H9 (cell line): ENCODE measurements around the gene PLPP7. TPM values are rescaled to one million over a fixed set of nuclear protein-coding genes. Genes with fewer than 3 reads are reported as not detected.

Experiments used
- DNase-seq: peaks from one replicate; pipeline ENCODE4 v3.0.0-alpha.2; 2017
- H2AFZ ChIP-seq: one replicate; pipeline ENCODE4 v1.6.1; 2013; ENCODE audit warnings: mild to moderate bottlenecking, low read length, control low read depth, moderate library complexity
- H2AK5ac ChIP-seq: 2 replicates; pipeline ENCODE4 v1.6.1; 2013; ENCODE audit warnings: low read length, control low read depth, mixed read lengths; ENCODE audit not compliant: insufficient read length
- H2BK120ac ChIP-seq: one replicate; pipeline ENCODE4 v1.6.1; 2013; ENCODE audit warnings: low read depth, mild to moderate bottlenecking, low read length, control low read depth, inconsistent platforms; ENCODE audit not compliant: poor library complexity, severe bottlenecking
- H2BK12ac ChIP-seq: 2 replicates; pipeline ENCODE4 v1.6.1; 2013; ENCODE audit warnings: low read length, control low read depth, mixed read lengths, low read depth; ENCODE audit not compliant: insufficient read length
- H2BK15ac ChIP-seq: 2 replicates; pipeline ENCODE4 v1.6.1; 2013; ENCODE audit warnings: low read depth, low read length, control low read depth
- H2BK20ac ChIP-seq: one replicate; pipeline ENCODE4 v1.6.1; 2013; ENCODE audit warnings: low read depth, mild to moderate bottlenecking, low read length, control low read depth, inconsistent platforms; ENCODE audit not compliant: poor library complexity, severe bottlenecking
- H2BK5ac ChIP-seq: 2 replicates; pipeline ENCODE4 v1.6.1; 2013; ENCODE audit warnings: low read length, control low read depth, mixed read lengths; ENCODE audit not compliant: insufficient read length
- H3K14ac ChIP-seq: 2 replicates; pipeline ENCODE4 v1.6.1; 2013; ENCODE audit warnings: low read length, control low read depth; ENCODE audit not compliant: insufficient read depth
- H3K18ac ChIP-seq: 2 replicates; pipeline ENCODE4 v1.6.1; 2013; ENCODE audit warnings: low read depth, mild to moderate bottlenecking, mixed read lengths, low read length, control low read depth; ENCODE audit not compliant: insufficient read length
- H3K23ac ChIP-seq: 2 replicates; pipeline ENCODE4 v1.6.1; 2013; ENCODE audit warnings: low read length, control low read depth, mixed read lengths, low read depth; ENCODE audit not compliant: insufficient read length
- H3K23me2 ChIP-seq: 2 replicates; pipeline ENCODE4 v1.6.1; 2013; ENCODE audit warnings: low read depth, mild to moderate bottlenecking, mixed read lengths, low read length, control low read depth; ENCODE audit not compliant: insufficient read length, poor library complexity, severe bottlenecking
- H3K27ac ChIP-seq: 2 replicates; pipeline ENCODE4 v1.5.1; 2013; ENCODE audit warnings: low read length, control low read depth, mixed read lengths, low read depth; ENCODE audit not compliant: insufficient read length
- H3K27me3 ChIP-seq: 2 replicates; pipeline ENCODE4 v1.6.1; 2013; ENCODE audit warnings: low read length, control low read depth, inconsistent platforms; ENCODE audit not compliant: insufficient read depth
- H3K4ac ChIP-seq: 2 replicates; pipeline ENCODE4 v1.6.1; 2013; ENCODE audit warnings: low read depth, mild to moderate bottlenecking, control low read depth, inconsistent platforms, low read length, moderate library complexity
- H3K4me1 ChIP-seq: 2 replicates; pipeline ENCODE4 v1.6.1; 2013; ENCODE audit warnings: low read length, control low read depth, inconsistent platforms; ENCODE audit not compliant: insufficient read depth
- H3K4me2 ChIP-seq: 2 replicates; pipeline ENCODE4 v1.6.1; 2013; ENCODE audit warnings: low read length, control low read depth, mixed read lengths; ENCODE audit not compliant: insufficient read length, insufficient read depth
- H3K56ac ChIP-seq: 2 replicates; pipeline ENCODE4 v1.6.1; 2013; ENCODE audit warnings: low read depth, mild to moderate bottlenecking, mixed read lengths, low read length, control low read depth; ENCODE audit not compliant: insufficient read length
- H3K79me1 ChIP-seq: 2 replicates; pipeline ENCODE4 v1.6.1; 2013; ENCODE audit warnings: low read depth, mild to moderate bottlenecking, moderate library complexity, low read length, control low read depth, inconsistent platforms; ENCODE audit not compliant: insufficient read depth, poor library complexity, severe bottlenecking
- H3K79me2 ChIP-seq: 2 replicates; pipeline ENCODE4 v1.6.1; 2013; ENCODE audit warnings: low read length, control low read depth, inconsistent platforms; ENCODE audit not compliant: insufficient read depth
- H3K9ac ChIP-seq: 2 replicates; pipeline ENCODE4 v1.6.1; 2013; ENCODE audit warnings: low read length, control low read depth, mixed read lengths; ENCODE audit not compliant: insufficient read length; ENCODE audit errors: extremely low read depth
- H3K9me3 ChIP-seq: one replicate; pipeline ENCODE4 v1.6.1; 2013; ENCODE audit warnings: low read depth, low read length, inconsistent platforms; ENCODE audit not compliant: control insufficient read depth
- H3T11ph ChIP-seq: one replicate; pipeline ENCODE4 v1.6.1; 2013; ENCODE audit warnings: mild to moderate bottlenecking, low read length, control low read depth, inconsistent platforms
- H4K20me1 ChIP-seq: one replicate; pipeline ENCODE4 v1.6.1; 2013; ENCODE audit not compliant: control insufficient read depth, insufficient read length, insufficient read depth
- H4K5ac ChIP-seq: 2 replicates; pipeline ENCODE4 v1.6.1; 2013; ENCODE audit warnings: low read depth, mild to moderate bottlenecking, mixed read lengths, low read length, control low read depth; ENCODE audit not compliant: insufficient read length
- H4K8ac ChIP-seq: replicated peaks from 2 replicates; pipeline ENCODE4 v1.6.1; 2013; ENCODE audit warnings: low read length, control low read depth, mixed read lengths, low read depth; ENCODE audit not compliant: insufficient read length
- H4K91ac ChIP-seq: 2 replicates; pipeline ENCODE4 v1.6.1; 2013; ENCODE audit warnings: low read depth, mild to moderate bottlenecking, moderate library complexity, mixed read lengths, low read length, control low read depth; ENCODE audit not compliant: insufficient read length
- H3K27ac Mint-ChIP-seq, 3 experiments: 2 replicates in 2 of 3; 3 replicates in 1 of 3; pipeline ENCODE4 v1.8.0; 2020 to 2021; ENCODE audit warnings: mixed read lengths in 3 of 3, mild to moderate bottlenecking in 1 of 3, moderate library complexity in 1 of 3
- H3K27me3 Mint-ChIP-seq: 2 replicates; pipeline ENCODE4 v1.8.0; 2021; ENCODE audit warnings: low read depth, mild to moderate bottlenecking, moderate library complexity, mixed read lengths
- H3K36me3 Mint-ChIP-seq, 3 experiments: 2 replicates in 2 of 3; 3 replicates in 1 of 3; pipeline ENCODE4 v1.8.0; 2020 to 2021; ENCODE audit warnings: low read depth in 3 of 3, mixed read lengths in 3 of 3; ENCODE audit not compliant: insufficient read depth in 1 of 3
- H3K4me1 Mint-ChIP-seq, 2 experiments: 2 replicates each; pipeline ENCODE4 v1.8.0; 2020; ENCODE audit warnings: mixed read lengths in 2 of 2
- H3K4me3 Mint-ChIP-seq, 2 experiments: 2 replicates in 1 of 2; 3 replicates in 1 of 2; pipeline ENCODE4 v1.8.0; 2020 to 2021; ENCODE audit warnings: mild to moderate bottlenecking in 2 of 2, mixed read lengths in 2 of 2, moderate library complexity in 1 of 2
- H3K9me3 Mint-ChIP-seq, 2 experiments: 2 replicates in 1 of 2; 3 replicates in 1 of 2; pipeline ENCODE4 v1.8.0; 2020; ENCODE audit warnings: mild to moderate bottlenecking in 2 of 2, mixed read lengths in 2 of 2, moderate library complexity in 1 of 2
- CTCF ChIP-seq: fragments of 200-600 bp; sonication (generic); conservative IDR thresholded peaks from 3 replicates; pipeline ENCODE4 v1.8.0; 2021; ENCODE audit warnings: antibody characterized with exemption, mild to moderate bottlenecking
- total RNA-seq: library from RNA; stranded (reverse); gene quantifications from 2 replicates; pipeline ENCODE4 v1.2.1, GENCODE V29; 2021

Gene PLPP7
- total RNA-seq, 1 experiment from 2014 or later = 1.9 TPM

DNA sequence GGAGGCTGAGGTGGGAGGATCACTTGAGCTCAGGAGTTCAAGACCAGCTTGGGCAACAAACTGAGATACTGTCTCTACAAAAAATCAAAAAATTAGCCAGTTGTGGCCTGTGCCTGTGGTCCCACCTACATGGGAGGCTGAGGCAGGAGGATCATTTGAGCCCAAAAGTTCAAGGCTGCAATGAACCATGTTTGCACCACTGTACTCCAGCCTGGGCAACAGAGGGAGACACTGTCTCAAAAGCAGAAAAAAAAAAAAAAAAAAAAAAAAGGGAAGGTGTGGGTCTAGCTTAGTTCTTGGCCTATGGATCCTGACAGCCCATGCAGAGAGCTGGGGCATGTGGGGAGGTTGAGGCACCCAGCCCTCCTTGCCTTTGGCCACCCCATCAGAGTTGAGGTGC, 10.9 kb downstream of the PLPP7 start:
- H3K79me1 ChIP-seq = no peaks in the 10 kb centered on the region
- H3T11ph ChIP-seq = no peak overlapping the region
- H3K27ac ChIP-seq = no peak overlapping the region
- H2BK12ac ChIP-seq = no peak overlapping the region
- H3K4me1 Mint-ChIP-seq = peaks cover 10 to 22% of the 10 kb centered on the region in 2 experiments; a peak in 3 of 4 replicates
- H2BK120ac ChIP-seq = no peak overlapping the region
- H3K79me2 ChIP-seq = no peaks in the 10 kb centered on the region
- no peak overlapping the region for H2BK20ac ChIP-seq
- H4K8ac ChIP-seq = no peak overlapping the region
- H3K56ac ChIP-seq = no peak overlapping the region
- H2AK5ac ChIP-seq = no peak overlapping the region
- H3K4me3 Mint-ChIP-seq = no peak overlapping the region
- H4K5ac ChIP-seq = no peak overlapping the region
- no peak overlapping the region for H3K27ac Mint-ChIP-seq
- no peak overlapping the region for H3K14ac ChIP-seq
- no peaks in the 10 kb centered on the region for H3K9me3 Mint-ChIP-seq
- no peak overlapping the region for H2BK5ac ChIP-seq
- H3K36me3 Mint-ChIP-seq = no peaks in the 10 kb centered on the region
- H3K27me3 Mint-ChIP-seq = no peaks in the 10 kb centered on the region
- no peaks in the 10 kb centered on the region for H3K23me2 ChIP-seq
- no peak overlapping the region for H3K9ac ChIP-seq
- H4K91ac ChIP-seq = no peak overlapping the region
- no peak overlapping the region for H3K4ac ChIP-seq
- no peaks in the 10 kb centered on the region for H3K9me3 ChIP-seq
- TF ChIP-seq CTCF = no peak
- no peaks in the 10 kb centered on the region for H3K4me1 ChIP-seq
- H2BK15ac ChIP-seq = no peak overlapping the region
- no peaks in the 10 kb centered on the region for H3K27me3 ChIP-seq
- H4K20me1 ChIP-seq = no peaks in the 10 kb centered on the region
- H3K4me2 ChIP-seq = no peak overlapping the region
- H2AFZ ChIP-seq = no peak overlapping the region
- DNase-seq = no peak
- H3K23ac ChIP-seq = no peak overlapping the region
- H3K18ac ChIP-seq = no peak overlapping the region
